Activated CD4-positive, alpha-beta T cell treated with anti-CD3 and anti-CD28 coated beads, Interleukin-10, Interleukin-2, amounts not matched to agents 100 ng/mL and 50 ng/mL, durations not matched to agents 16 hours and 8 hours (primary cell): Measurements from ENCODE around the gene SC5D.

Source experiments
- DNase-seq: peaks from one replicate; pipeline ENCODE4 v3.0.0-alpha.2; 2020

Gene SC5D

DNA sequence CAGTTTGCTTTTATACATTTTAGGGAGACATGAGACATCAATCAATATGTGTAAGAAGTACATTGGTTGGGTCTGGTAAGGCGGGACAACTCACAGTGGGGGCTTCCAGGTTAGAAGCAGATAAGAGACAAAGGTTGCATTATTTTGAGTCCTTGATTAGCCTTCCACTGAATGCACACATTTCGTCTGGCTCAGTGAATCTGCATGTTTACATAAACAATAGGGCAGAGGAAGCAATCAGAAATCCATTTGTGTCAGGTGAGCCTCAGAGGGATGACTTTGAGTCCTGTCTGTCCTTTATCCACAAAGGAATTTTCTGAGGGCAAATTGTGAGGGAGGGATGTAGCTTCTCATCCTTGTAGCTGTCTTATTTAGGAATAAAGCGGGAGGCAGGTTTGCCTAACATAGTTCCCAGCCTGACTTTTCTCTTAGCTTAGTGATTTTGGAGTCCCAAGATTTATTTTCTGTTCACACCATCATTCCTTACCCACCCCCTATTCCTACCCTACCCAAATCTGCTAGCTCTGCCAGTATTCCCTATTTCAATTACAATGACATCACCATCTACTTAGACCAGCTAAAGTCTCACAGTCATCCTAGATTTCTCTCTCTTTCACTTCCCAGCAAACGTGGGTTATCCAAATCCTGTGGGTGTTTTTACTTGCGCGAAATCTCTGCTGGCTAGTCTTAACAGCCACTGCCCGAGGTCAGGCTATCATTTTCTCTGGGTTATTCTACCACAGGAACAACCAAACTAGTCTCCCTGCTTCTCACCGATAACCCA lies 2.9 kb downstream of the SC5D start:
- no peak for DNase-seq

DNA sequence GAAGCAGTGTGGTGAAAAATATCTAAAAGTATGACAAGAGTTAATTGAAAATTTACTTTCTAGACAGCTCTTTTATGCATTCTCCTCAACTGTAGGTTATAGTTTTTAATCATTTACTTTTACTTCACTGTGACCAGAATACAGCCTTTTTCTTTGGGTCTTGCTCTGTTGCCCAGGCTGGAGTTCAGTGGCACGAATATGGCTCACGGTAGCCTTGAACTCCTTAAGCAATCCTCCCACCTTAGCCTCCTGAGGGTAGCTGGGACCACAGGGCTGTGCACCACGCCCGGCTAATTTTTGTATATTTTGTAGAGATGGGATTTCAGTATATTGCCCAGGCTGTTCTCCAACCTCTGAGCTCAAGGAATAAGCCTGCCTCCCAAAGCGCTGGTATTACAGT lies 5.3 kb downstream of the SC5D start:
- no peak for DNase-seq

DNA sequence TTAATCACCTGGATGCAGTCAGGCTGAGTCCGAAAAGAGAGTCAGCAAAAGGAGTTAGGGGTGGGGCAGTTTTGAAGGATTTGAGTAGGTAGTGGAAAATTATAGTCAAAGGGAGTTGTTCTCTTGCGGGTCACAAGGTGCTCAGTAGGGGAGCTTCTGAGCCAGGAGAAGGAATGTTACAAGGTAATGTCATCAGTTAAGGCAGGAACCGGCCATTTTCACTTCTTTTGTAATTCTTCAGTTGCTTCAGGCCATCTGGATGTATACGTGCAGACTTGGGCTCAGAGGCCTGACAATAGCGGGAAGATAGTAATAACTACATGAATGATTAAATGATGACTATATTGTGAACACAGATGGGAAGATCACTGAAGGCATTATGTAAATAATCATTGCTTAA lies 6.2 kb downstream of the SC5D start:
- no peak for DNase-seq

DNA sequence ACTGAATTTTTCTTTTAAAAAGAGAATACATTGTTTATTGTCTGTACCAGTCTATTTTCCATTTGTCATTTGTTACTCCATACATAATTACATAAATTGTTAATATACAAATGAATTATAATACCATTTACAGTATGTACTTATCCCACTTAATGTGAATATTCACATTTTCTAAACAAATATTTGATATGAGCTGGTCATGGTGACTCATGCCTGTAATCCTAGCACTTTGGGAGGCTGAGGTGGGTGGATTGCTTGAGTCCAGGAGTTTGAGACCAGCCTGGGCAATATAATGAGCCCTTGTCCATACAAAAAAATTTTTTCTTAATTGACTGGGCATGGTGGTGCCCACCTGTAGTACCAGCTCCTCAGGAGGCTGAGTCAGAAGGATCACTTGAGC lies 6.8 kb downstream of the SC5D start:
- DNase-seq, result no peak

DNA sequence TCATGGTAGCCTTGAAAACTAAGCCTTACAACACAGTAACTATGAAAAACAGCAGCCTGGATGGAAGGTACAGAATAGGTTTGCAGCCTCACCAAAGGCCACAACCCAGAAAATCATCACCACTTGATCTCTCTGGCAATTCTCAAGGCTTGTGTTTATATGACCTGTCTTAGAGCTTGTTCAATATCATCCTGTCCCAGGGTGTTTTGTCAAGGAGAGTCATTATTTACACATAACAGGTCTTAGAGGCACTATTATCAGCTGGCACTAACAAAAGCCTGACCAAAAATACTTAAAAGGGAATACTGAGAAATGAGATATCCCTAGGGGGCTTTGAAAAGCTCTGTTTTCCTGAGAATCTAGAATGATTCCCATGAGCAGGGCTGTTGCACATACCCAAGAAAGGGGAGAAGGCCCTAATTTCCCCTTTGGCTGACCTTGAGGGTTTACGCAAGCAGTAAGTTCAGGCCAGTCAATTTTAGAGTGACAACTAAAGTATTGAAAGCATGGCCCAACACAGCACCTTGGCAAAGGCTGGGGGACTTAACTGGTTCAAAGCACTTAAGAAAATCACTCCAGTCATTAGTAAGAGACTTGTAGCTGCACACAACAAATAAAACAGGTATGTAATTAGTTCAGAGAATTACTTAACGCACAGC lies 7.9 kb downstream of the SC5D start:
- no peak for DNase-seq

DNA sequence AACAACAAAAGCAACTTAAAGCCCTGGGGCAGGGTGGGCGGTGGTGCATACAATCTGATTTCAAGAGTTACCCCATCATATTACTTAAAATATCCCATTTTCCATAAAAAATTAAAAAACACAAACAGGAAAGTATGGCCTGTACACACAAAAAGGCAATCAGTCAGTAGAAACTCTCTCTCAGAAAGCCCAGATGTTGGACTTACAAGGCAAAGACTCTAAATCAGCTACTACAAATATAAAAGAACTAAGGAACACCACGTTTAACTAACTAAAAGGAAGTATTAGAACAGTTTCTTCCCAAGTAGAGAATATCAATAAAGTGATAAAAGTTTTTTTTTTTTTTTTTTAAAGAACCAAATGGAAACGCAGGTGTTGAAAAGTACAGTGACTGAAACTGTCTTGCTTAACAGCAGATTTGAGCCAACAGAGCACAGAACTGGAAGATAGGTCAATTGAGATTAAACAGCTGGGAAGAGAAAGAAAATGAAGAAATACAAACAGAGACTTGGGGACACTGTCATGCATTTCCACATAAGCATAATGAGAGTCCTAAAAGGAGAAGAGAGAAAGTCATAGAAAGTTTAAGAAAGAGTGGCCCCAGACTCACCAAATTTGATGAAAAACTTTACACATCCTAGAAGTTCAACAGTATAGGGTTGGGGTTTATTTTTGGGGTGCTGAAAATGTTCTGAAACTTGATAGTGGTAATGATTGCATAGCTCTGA lies 8.6 kb downstream of the SC5D start:
- no peak for DNase-seq

DNA sequence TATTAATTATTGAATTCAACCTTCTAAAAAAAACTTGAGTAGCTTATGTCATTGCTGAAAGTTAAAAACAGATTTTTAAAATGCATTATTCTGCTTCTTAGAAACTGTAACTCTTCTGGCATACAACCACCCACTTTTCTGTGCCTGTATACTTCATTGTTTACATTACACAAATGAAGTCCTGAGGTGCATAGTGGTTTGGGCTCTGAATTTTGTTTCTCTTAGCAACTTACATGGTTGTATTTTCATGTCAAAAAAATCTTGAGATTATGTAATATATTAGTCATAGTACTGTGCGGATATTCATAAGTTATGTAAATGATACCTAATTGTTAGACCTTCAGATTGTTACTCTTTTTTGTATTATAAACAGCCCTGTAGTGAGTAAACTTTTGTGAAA lies 12.2 kb downstream of the SC5D start:
- no peak for DNase-seq

DNA sequence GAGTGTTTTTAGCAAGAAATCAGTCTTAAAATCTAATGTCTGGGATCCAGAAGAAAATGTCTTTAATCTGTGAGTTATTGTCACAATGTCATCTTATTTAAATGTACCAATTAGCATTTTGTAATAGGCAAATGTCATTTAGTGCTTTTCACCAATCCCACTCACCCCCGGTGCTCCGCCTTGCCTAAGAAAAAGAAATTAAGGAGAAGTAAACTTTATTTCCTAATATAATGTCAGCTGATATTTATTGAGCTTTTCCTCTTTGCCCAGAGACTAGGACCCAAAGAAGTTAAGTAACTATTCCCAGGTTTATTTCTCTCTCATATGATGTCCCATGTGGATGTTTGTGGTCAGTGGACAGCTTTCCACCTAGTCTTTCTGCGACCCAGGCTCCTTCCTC lies 16.2 kb downstream of the SC5D start:
- no peak for DNase-seq

DNA sequence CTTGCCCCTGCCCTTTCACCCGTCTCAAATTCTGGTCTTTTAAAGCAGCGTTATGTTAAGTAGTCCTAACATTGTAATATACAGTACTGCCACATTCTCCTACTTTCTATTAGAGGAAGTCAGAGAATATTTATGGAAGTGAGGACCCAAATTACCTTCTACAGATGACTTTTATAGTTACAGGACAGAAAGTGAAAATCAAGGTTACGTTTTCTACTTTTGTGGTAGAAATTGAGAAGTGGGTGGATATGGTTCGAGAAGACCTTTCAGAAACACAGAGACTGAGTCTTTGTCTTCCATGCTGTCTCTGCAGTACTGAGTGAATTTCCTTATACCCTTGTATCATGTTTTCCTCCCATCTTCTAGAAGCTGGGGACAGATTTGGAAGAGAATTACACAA lies 17.1 kb downstream of the SC5D start:
- no peak for DNase-seq

DNA sequence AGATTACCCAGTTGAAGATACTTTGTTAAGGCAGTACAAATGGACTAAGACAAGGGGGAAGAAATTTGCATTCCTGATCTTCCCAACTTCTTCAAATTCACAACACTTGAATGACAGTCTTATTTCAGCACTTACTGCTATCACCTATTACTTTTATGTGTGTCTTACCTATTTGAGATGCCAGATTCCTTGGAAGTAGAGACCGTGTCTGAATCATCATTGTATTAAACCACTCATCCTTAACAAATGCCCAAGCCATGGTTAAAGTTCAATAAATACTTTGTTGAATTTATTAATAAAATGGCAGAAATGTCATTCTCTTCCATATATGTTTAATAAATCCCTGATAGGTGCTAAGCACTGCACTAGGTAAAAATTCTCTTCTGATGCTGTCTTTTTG lies 18.3 kb downstream of the SC5D start:
- DNase-seq, result no peak

DNA sequence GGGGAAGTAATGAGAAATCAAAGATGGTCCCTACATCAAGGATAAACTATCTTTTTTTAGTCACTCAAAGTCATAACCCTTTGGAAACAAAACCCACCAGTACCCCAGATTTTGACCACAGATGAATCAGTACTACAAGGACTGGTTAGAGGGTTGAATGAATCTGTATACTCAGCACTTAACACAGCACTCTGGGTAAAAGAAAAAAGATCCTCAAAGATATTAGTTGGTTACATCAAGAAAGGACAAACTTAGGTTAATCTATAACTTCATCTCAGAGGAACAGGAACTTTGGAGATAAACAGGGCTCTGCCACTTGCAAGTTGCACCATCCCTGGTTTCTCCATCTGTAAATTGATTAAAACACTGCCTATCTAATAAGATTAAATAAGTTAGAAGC lies 18.8 kb downstream of the SC5D start:
- peak; percentile 18 for DNase-seq

DNA sequence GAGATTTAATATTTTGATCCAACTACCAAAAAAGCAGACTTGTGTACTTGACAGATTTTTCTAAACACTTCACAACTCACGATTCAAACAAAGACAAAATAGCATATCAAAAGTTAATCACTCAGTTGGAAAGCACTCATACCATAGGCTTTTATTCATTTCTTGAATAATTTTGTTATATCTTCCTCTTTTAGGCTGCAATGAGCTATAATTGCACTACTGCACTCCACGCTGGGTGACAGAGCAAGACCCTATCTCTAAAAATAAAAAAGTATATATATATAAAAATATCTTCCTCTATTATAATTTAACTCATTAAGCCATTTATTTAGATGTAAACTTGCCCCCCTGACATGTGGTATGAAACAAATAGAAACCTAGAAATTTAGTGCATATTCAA lies 19.9 kb downstream of the SC5D start:
- no peak for DNase-seq

DNA sequence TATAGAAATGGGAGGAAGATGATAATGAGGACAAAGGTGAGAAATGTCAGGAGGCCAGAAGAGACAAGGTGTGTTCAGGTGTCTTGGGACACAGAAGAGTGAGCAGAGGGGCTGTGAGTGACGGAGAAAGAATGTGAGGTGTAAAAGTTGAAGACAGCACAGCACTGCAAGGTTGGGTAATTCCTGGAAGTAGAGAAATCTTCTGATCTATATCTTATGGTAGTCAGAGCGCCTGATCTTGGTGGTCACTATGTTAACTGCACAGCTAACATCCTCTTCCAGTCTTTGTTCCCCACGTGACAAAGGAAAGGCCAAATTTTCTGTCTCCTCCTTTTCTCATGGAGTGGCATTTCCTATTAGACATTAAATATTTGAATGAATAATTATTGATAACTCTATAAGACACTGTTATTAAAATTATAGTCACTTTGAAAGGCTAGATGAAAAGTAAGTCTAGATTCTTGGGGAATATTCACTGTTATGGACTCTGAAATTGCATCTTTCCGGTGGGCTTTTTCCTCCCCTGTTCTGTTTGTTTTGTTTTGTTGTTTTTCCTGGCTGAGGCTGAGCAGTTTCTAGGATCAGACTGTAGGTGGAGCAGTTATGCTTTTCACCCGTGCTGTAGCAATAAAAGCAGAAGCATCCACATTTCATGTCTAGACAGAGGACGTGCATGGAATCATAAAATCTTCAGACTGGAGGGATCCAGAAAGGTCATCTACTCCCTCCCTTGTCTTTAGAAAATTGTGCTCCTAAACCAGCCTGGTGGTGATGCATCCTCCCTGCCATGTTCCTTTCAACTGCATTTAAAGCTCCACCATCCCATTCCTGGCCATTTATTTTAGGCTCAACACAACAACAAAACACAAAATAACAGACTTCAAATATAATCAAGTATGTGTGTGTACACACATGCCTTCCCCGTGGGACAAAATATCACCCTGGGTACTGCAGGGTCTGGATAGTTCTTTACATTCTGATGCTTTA lies 26.6 kb downstream of the SC5D start:
- DNase-seq, result peak; percentile 55

DNA sequence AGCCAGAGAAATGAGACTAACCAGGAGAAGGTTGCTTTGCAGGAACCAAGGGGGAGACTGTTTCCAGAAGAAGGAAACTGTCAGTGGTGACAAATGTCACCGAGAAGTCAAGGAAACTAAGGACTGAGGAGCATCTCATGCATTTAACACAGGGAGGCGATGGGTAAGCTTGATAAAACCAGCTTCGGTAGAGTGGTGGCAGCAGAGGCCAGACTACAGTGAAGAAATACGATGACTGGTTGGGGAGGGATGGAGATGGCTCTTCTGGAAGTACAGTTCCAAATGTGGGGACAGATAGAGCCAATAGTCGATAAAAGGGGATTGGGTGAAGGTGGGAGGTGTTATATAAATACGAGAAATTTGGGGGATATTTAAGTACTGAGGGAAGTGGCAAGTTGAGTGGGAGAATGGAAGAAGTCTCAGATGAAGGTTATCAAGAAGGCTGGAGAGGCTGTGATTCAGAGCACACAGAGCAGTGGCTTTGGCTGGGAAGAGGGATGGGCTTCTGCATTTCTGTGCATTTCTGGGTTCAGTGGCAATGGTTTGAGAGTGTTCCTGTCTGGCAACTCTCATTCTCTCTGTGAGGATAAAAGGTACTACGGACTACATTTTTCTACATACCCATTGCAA lies 29.2 kb downstream of the SC5D start:
- DNase-seq, result peak; percentile 33

DNA sequence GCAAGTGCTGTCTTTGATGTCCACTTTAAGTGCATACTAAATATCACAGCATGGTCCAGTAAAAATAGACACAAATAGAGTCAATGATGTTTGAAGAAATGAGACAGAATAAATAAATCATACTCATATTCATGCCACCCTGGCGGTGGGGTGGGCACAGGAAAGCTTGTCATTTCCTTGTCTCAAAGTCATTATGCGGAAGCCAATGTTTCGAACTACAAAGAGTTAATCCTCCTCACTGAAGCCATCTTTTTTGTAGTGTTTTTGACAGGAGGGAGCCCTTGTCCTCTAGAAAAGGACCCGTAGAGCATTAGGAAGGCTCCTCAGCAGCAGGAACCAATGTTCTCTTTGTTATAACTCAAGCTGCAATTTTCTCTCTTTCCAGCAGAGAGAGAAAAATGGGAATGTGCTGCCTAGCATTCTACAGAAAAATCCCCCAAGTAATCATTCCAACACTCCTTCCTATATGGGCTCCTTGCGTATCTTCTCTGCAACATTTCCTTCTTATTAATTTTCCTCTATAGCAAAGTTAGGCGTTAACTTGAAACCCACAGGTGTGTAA lies 30.6 kb downstream of the SC5D start:
- no peak for DNase-seq

DNA sequence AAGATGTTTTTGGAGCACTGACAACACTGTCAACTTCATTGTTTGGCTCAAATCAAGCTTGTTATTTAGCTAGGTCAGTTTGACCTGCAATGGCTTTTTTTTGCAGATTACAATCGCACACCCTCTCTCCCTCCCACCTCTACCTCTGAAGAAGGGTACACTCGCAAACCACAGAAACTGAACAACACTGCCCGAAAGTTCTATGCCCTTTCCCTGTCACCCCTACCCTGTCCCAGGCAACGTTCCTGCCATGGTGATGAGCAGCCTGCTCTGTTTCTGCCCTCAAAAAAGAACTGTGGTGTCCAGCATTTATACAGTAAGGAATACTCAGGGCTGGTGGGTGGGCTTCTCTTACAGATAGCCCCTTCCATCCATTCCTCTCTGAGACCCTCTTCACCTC lies 33.7 kb downstream of the SC5D start:
- DNase-seq, result no peak

DNA sequence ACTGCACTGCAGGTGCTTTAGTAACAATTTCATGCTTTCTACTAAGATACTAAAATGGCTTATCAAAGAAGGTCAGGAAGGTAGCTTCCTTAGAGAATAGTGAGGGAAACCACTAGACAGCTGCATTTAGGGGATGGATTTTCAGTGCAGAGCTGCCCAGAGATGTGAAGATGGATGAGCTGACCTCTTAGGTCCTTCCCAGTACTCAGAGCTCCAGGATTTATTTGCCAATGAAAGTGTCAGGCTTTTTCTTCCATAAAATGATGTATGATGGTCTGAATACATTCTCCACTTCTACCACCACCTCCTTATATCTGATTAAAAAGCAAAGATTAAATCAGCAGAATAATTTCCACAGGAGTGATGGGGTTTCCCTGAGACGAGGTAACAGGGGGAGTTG lies 35.0 kb downstream of the SC5D start:
- no peak for DNase-seq

DNA sequence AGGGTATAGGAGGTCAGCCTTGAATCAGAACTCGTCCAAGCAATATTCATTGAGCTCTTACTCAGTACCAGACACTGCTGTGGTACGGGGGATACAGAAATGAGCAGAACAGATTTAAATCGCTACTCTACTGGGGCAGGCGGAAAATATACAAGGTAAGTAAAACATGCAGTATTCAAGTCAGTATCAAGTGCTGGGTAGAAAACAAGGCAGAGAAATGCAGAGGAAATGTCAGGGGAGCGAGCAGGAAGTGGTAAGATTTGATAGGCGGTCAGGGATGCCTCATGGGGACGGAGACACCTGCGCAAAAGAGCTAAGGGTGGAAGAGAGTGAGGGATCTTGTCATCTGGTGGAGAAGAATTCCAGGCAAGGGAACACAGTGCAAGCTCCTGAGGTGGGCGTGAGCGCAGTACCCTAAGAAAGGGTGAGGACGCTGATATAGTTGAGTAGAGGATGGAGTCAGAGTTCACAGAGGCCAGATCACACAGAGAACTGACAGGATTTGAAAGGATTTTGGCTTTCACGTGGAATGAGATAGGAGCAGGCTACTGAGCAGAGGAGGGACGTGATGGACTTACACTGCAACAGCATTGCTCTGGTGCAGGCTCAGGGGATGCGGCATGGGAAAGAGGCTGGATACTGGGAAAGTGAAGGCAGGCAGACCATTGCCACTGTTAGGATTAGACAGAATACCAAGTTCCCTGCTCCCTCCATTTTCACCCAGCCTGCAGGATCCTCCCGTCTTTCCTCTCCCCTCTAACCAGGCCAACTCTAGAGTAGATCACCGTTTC lies 35.8 kb downstream of the SC5D start:
- DNase-seq, result peak; percentile 41

DNA sequence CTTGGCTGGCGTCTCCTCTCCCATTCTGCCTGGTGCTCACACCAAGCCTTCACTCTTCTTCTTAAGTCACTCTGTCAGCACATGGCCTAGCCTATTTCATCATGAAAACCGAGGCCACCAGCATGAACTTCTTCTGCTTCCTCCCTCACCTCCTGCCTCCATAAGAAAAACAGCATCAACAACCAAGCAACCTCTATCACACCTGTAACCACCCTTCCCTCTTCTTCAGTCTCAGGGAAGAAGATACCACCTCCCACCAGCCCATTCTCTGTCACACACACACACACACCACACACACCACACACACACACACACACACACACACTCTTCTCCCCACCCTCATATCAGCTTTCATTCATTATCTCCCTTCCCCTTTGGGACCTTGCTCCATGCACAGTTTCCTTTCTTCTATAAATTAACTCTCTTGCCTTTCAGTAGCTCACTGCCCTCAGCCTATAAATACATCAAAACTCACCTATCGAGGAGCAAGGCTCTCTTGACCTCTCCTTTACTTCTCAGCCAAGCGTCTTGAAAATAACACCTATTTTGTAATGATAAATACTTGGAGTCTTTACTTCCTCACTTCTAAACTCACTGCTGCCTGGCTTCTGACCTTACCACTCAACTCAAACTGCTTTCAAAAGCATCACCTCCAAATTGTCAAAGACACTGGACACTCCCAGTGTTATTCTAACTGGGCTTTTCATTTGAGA lies 36.6 kb downstream of the SC5D start:
- DNase-seq, result no peak

DNA sequence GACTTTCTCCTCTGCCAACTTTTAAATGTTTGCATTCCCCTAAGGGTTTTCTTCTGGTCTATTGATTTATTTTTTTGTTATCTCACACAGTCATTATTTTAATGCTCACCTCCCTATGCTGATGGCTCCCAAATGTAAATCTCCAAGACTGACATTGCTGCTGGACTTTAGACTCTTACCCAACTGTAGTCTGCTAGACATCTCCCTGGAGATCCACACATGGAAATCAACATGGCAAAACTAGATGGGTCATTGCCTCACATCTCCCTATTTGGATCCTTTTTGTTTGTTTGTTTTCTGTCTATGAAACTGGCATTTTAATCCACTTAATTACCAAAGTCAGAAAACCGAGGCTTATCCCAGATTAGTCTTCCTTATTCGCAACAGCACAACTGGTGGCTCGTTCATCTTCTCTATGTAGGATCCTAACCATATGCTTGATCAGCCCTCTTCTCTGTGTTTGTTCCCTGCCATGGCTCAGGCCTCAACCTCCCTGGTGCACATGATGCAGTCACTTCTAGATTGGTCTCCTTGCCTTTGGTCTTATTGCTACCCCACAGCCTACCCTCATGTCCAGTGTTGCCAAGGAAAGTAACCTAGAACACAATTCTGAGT lies 37.3 kb downstream of the SC5D start:
- DNase-seq, result no peak
